Amniotic stem cell (primary cell): Measurements from ENCODE around the gene CMTR1.

Experiments
- DNase-seq: peaks from one replicate; lab custom pipeline; 2025; lab: John Stamatoyannopoulos, UW

The CMTR1 gene

GRCh38 chr6:37477656-37478435, 44.8 kb downstream of the CMTR1 start:
- DNase-seq: no peak

GRCh38 chr6:37478827-37479226, 45.8 kb downstream of the CMTR1 start:
- DNase-seq: no peak

GRCh38 chr6:37479266-37479854, 46.3 kb downstream of the CMTR1 start:
- no peak for DNase-seq

GRCh38 chr6:37480118-37480736, 47.2 kb downstream of the CMTR1 start:
- DNase-seq: no peak

- no peak for DNase-seq
Observed at GRCh38 chr6:37480951-37481534, 48.0 kb downstream of the CMTR1 start.

- DNase-seq: no peak
Observed at GRCh38 chr6:37481711-37482605, 48.9 kb downstream of the CMTR1 start.

GRCh38 chr6:37482606-37483251, 49.7 kb downstream of the CMTR1 start:
- no peak for DNase-seq

- no peak for DNase-seq
Observed at GRCh38 chr6:37483252-37483901, 50.4 kb downstream of the CMTR1 start.

- DNase-seq: peak; percentile 5
Observed at GRCh38 chr6:37483917-37484785, 51.1 kb downstream of the CMTR1 start.

GRCh38 chr6:37484786-37485170, 51.8 kb downstream of the CMTR1 start:
- DNase-seq: no peak

- no peak for DNase-seq
Observed at GRCh38 chr6:37485291-37485702, 52.3 kb downstream of the CMTR1 start.

GRCh38 chr6:37486121-37486839, 53.3 kb downstream of the CMTR1 start:
- DNase-seq: no peak

GRCh38 chr6:37487591-37488380, 54.8 kb downstream of the CMTR1 start:
- no peak for DNase-seq

GRCh38 chr6:37488476-37488875, 55.5 kb downstream of the CMTR1 start:
- DNase-seq: no peak

- no peak for DNase-seq
Observed at GRCh38 chr6:37489697-37490336, 56.8 kb downstream of the CMTR1 start.

GRCh38 chr6:37490536-37491170, 57.6 kb downstream of the CMTR1 start:
- DNase-seq: no peak

GRCh38 chr6:37491171-37491829, 58.3 kb downstream of the CMTR1 start:
- DNase-seq: no peak
